ENCODE measurements around the gene RAB11FIP4.

Gene RAB11FIP4

GRCh38 chr17:31477417-31478055, 86.1 kb downstream of the RAB11FIP4 start:
- no peak for DNase-seq (ENCODE audit: low read depth, low spot score)
- Histone ChIP-seq H3K9me3 (ENCODE audit: low read depth, low read length) (no peaks in the 10 kb centered on the region), H3K36me3 (ENCODE audit: insufficient read depth, low read length) (no peaks in the 10 kb centered on the region), H3K27ac (no peak overlapping the region), H3K9ac (ENCODE audit: insufficient read length) (no peak overlapping the region), H3K4me3 (no peak overlapping the region)
- TF ChIP-seq FOXP2 (optimal IDR thresholded peaks at IDR 0.05; ENCODE audit: control extremely low read depth, extremely low read length, insufficient read depth) (no peak), POLR2AphosphoS5 (IDR thresholded peaks at IDR 0.05; ENCODE audit: borderline replicate concordance, low read depth, low read length) (no peak), EZH2 (IDR thresholded peaks at IDR 0.05) (no peak)

- H3K4me3 ChIP-seq = no peak overlapping the region
- TF ChIP-seq FOXP2 (optimal IDR thresholded peaks at IDR 0.05; ENCODE audit: control extremely low read depth, extremely low read length, insufficient read depth) (no peak), POLR2AphosphoS5 (IDR thresholded peaks at IDR 0.05; ENCODE audit: borderline replicate concordance, low read depth, low read length) (no peak), EZH2 (IDR thresholded peaks at IDR 0.05) (no peak)
Measured at GRCh38 chr17:31479062-31479408, 87.6 kb downstream of the RAB11FIP4 start.

GRCh38 chr17:31479524-31479923, 88.0 kb downstream of the RAB11FIP4 start:
- Histone ChIP-seq H3K4me3 (no peak overlapping the region), H3K9me3 (ENCODE audit: low read depth, low read length) (no peaks in the 10 kb centered on the region), H3K36me3 (ENCODE audit: insufficient read depth, low read length) (no peaks in the 10 kb centered on the region), H3K27ac (no peak overlapping the region), H3K9ac (ENCODE audit: insufficient read length) (no peak overlapping the region)
- no peak for TF ChIP-seq EZH2 (IDR thresholded peaks at IDR 0.05)
- no peak for TF ChIP-seq POLR2AphosphoS5 (IDR thresholded peaks at IDR 0.05; ENCODE audit: borderline replicate concordance, low read depth, low read length)
- TF ChIP-seq FOXP2 (optimal IDR thresholded peaks at IDR 0.05; ENCODE audit: control extremely low read depth, extremely low read length, insufficient read depth) = no peak
- no peak for DNase-seq (ENCODE audit: low read depth, low spot score)

More at GRCh38 chr17:31479062-31479408, 87.6 kb downstream of the RAB11FIP4 start:
- Histone ChIP-seq H3K9ac (ENCODE audit: insufficient read length) (no peak overlapping the region), H3K36me3 (ENCODE audit: insufficient read depth, low read length) (no peaks in the 10 kb centered on the region), H3K9me3 (ENCODE audit: low read depth, low read length) (no peaks in the 10 kb centered on the region), H3K27ac (no peak overlapping the region)
- no peak for DNase-seq (ENCODE audit: low read depth, low spot score)

GRCh38 chr17:31480067-31480466, 88.6 kb downstream of the RAB11FIP4 start:
- TF ChIP-seq POLR2AphosphoS5 (IDR thresholded peaks at IDR 0.05; ENCODE audit: borderline replicate concordance, low read depth, low read length) (no peak), FOXP2 (optimal IDR thresholded peaks at IDR 0.05; ENCODE audit: control extremely low read depth, extremely low read length, insufficient read depth) (no peak), EZH2 (IDR thresholded peaks at IDR 0.05) (no peak)
- DNase-seq (ENCODE audit: low read depth, low spot score) = no peak
- Histone ChIP-seq H3K9ac (ENCODE audit: insufficient read length) (no peak overlapping the region), H3K9me3 (ENCODE audit: low read depth, low read length) (no peaks in the 10 kb centered on the region), H3K27ac (no peak overlapping the region), H3K4me3 (no peak overlapping the region), H3K36me3 (ENCODE audit: insufficient read depth, low read length) (no peaks in the 10 kb centered on the region)

- TF ChIP-seq EZH2 (IDR thresholded peaks at IDR 0.05) (no peak), POLR2AphosphoS5 (IDR thresholded peaks at IDR 0.05; ENCODE audit: borderline replicate concordance, low read depth, low read length) (no peak), FOXP2 (optimal IDR thresholded peaks at IDR 0.05; ENCODE audit: control extremely low read depth, extremely low read length, insufficient read depth) (no peak)
- no peak overlapping the region for H3K9ac ChIP-seq (ENCODE audit: insufficient read length)
- H3K9me3 ChIP-seq (ENCODE audit: low read depth, low read length) = no peaks in the 10 kb centered on the region
- no peak overlapping the region for H3K27ac ChIP-seq
- no peaks in the 10 kb centered on the region for H3K36me3 ChIP-seq (ENCODE audit: insufficient read depth, low read length)
- no peak for DNase-seq (ENCODE audit: low read depth, low spot score)
- H3K4me3 ChIP-seq = no peak overlapping the region
Measured at GRCh38 chr17:31480904-31481782, 89.7 kb downstream of the RAB11FIP4 start.

GRCh38 chr17:31481783-31482081, 90.3 kb downstream of the RAB11FIP4 start:
- TF ChIP-seq EZH2 (IDR thresholded peaks at IDR 0.05) (no peak), POLR2AphosphoS5 (IDR thresholded peaks at IDR 0.05; ENCODE audit: borderline replicate concordance, low read depth, low read length) (no peak), FOXP2 (optimal IDR thresholded peaks at IDR 0.05; ENCODE audit: control extremely low read depth, extremely low read length, insufficient read depth) (no peak)
- Histone ChIP-seq H3K4me3 (no peak overlapping the region), H3K36me3 (ENCODE audit: insufficient read depth, low read length) (no peaks in the 10 kb centered on the region), H3K9ac (ENCODE audit: insufficient read length) (no peak overlapping the region), H3K9me3 (ENCODE audit: low read depth, low read length) (no peaks in the 10 kb centered on the region), H3K27ac (no peak overlapping the region)
- DNase-seq (ENCODE audit: low read depth, low spot score) = no peak

- Histone ChIP-seq H3K4me3 (no peak overlapping the region), H3K36me3 (ENCODE audit: insufficient read depth, low read length) (no peaks in the 10 kb centered on the region), H3K9me3 (ENCODE audit: low read depth, low read length) (no peaks in the 10 kb centered on the region), H3K27ac (no peak overlapping the region), H3K9ac (ENCODE audit: insufficient read length) (no peak overlapping the region)
- TF ChIP-seq FOXP2 (optimal IDR thresholded peaks at IDR 0.05; ENCODE audit: control extremely low read depth, extremely low read length, insufficient read depth) = no peak
- TF ChIP-seq EZH2 (IDR thresholded peaks at IDR 0.05) = no peak
- no peak for DNase-seq (ENCODE audit: low read depth, low spot score)
Measured at GRCh38 chr17:31484821-31485220, 93.3 kb downstream of the RAB11FIP4 start.

- DNase-seq (ENCODE audit: low read depth, low spot score) = no peak
- Histone ChIP-seq H3K36me3 (ENCODE audit: insufficient read depth, low read length) (no peaks in the 10 kb centered on the region), H3K27ac (no peak overlapping the region), H3K9me3 (ENCODE audit: low read depth, low read length) (no peaks in the 10 kb centered on the region), H3K4me3 (no peak overlapping the region), H3K9ac (ENCODE audit: insufficient read length) (no peak overlapping the region)
- TF ChIP-seq EZH2 (IDR thresholded peaks at IDR 0.05) (no peak), FOXP2 (optimal IDR thresholded peaks at IDR 0.05; ENCODE audit: control extremely low read depth, extremely low read length, insufficient read depth) (no peak), POLR2AphosphoS5 (IDR thresholded peaks at IDR 0.05; ENCODE audit: borderline replicate concordance, low read depth, low read length) (no peak)
Measured at GRCh38 chr17:31486351-31487062, 95.0 kb downstream of the RAB11FIP4 start.

Measured in SK-N-MC (cell line).